H1 (cell line): Measurements from ENCODE around the gene BSPRY. TPM values are rescaled to one million over a fixed set of nuclear protein-coding genes. Genes with fewer than 3 reads are reported as not detected.

Experiments
- CTCF ChIA-PET: fragments of 300-600 bp; sonication (Branson Sonifier 250); formaldehyde crosslinking; loops from one replicate; lab custom pipeline; 2021; ENCODE audit not compliant: partially characterized antibody; lab: Charles Lee
- POLR2A ChIA-PET: fragments of 300-600 bp; sonication (Branson Sonifier 250); formaldehyde crosslinking; loops from one replicate; lab custom pipeline; 2021; ENCODE audit warnings: inconsistent platforms; ENCODE audit not compliant: partially characterized antibody; lab: Charles Lee
- DNase-seq, 2 experiments: peaks; one replicate each; pipeline versions ENCODE4 v3.0.0 to v3.0.0-alpha.2; 2010 to 2022; ENCODE audit warnings: low spot score in 2 of 2, low read depth in 1 of 2, mixed read lengths in 1 of 2
- FAIRE-seq: peaks from 2 replicates; lab custom pipeline; 2011; peaks lifted over from hg19 to GRCh38; lab: Jason Lieb, UNC
- H2AFZ ChIP-seq: 2 replicates; pipeline ENCODE4 v1.8.1; 2012; ENCODE audit warnings: low read length, inconsistent platforms
- H2AK5ac ChIP-seq: 2 replicates; pipeline ENCODE4 v1.6.1; 2013; ENCODE audit warnings: low read depth, low read length
- H2BK120ac ChIP-seq: replicated peaks from 2 replicates; pipeline ENCODE3; 2013; ENCODE audit warnings: low read depth, low read length, inconsistent platforms
- H2BK12ac ChIP-seq: 2 replicates; pipeline ENCODE4 v1.6.1; 2013; ENCODE audit warnings: low read depth, low read length
- H2BK15ac ChIP-seq: 2 replicates; pipeline ENCODE4 v1.6.1; 2013; ENCODE audit warnings: low read length
- H2BK20ac ChIP-seq: 2 replicates; pipeline ENCODE4 v1.6.1; 2013; ENCODE audit warnings: low read length
- H2BK5ac ChIP-seq: 2 replicates; pipeline ENCODE4 v1.6.1; 2013; ENCODE audit warnings: low read depth, low read length
- H3K14ac ChIP-seq: 2 replicates; pipeline ENCODE4 v1.6.1; 2013; ENCODE audit warnings: inconsistent platforms; ENCODE audit not compliant: insufficient read length
- H3K18ac ChIP-seq: 2 replicates; pipeline ENCODE4 v1.6.1; 2013; ENCODE audit warnings: low read length; ENCODE audit errors: extremely low read depth
- H3K23ac ChIP-seq: 2 replicates; pipeline ENCODE4 v1.6.1; 2013; ENCODE audit warnings: inconsistent platforms; ENCODE audit not compliant: insufficient read length
- H3K23me2 ChIP-seq: 2 replicates; pipeline ENCODE4 v1.6.1; 2013; ENCODE audit warnings: low read depth, low read length
- H3K27ac ChIP-seq: 2 replicates; pipeline ENCODE4 v1.6.1; 2011; ENCODE audit warnings: low read depth, low read length, inconsistent platforms
- H3K27me3 ChIP-seq, 4 experiments: replicated peaks in 1 of 4; 1 replicate in 1 of 4; 2 replicates in 3 of 4; pipeline versions ENCODE4 v1.6.1 to v1.8.1; 2011 to 2013; ENCODE audit warnings: low read length in 3 of 4, mild to moderate bottlenecking in 3 of 4, inconsistent platforms in 2 of 4, mixed read lengths in 2 of 4, moderate library complexity in 1 of 4; ENCODE audit not compliant: control insufficient read depth in 3 of 4, insufficient read depth in 3 of 4; ENCODE audit errors: extremely low read depth in 1 of 4
- H3K36me3 ChIP-seq, 4 experiments: 2 replicates each; pipeline versions ENCODE4 v1.6.1 to v1.8.1; 2011 to 2013; ENCODE audit warnings: mild to moderate bottlenecking in 4 of 4, low read length in 3 of 4, moderate library complexity in 2 of 4, control low read depth in 1 of 4, inconsistent platforms in 1 of 4; ENCODE audit not compliant: insufficient read depth in 4 of 4, control insufficient read depth in 2 of 4
- H3K4ac ChIP-seq: replicated peaks from 2 replicates; pipeline ENCODE3; 2013; ENCODE audit warnings: low read length, low read depth, mixed read lengths, inconsistent platforms; ENCODE audit not compliant: insufficient read length
- H3K4me1 ChIP-seq, 4 experiments: replicated peaks in 1 of 4; 1 replicate in 1 of 4; 2 replicates in 3 of 4; pipeline versions ENCODE4 v1.6.1 to v1.8.1; 2011 to 2013; ENCODE audit warnings: low read length in 3 of 4, inconsistent platforms in 2 of 4, mixed read lengths in 1 of 4; ENCODE audit not compliant: insufficient read depth in 4 of 4, control insufficient read depth in 3 of 4
- H3K4me2 ChIP-seq, 2 experiments: 2 replicates each; pipeline versions ENCODE4 v1.6.1 to v1.8.1; 2011 to 2013; ENCODE audit warnings: low read depth in 2 of 2, low read length in 2 of 2, control low read depth in 1 of 2, inconsistent platforms in 1 of 2, mild to moderate bottlenecking in 1 of 2; ENCODE audit not compliant: insufficient read depth in 1 of 2
- H3K4me3 ChIP-seq, 4 experiments: fragments of 200-600, 300-600 bp in 1 of 4; sonication (generic), shearing (Covaris generic), sonication (Bioruptor Twin) in 1 of 4; 2 replicates each; pipeline versions ENCODE4 v1.5.1 to v1.8.1; 2011 to 2016; ENCODE audit warnings: low read length in 4 of 4, low read depth in 3 of 4, control low read depth in 2 of 4, inconsistent platforms in 2 of 4, mild to moderate bottlenecking in 2 of 4, mixed read lengths in 1 of 4, moderate library complexity in 1 of 4; ENCODE audit not compliant: insufficient read depth in 2 of 4; ENCODE audit errors: extremely low read depth in 1 of 4
- H3K56ac ChIP-seq: replicated peaks from 2 replicates; pipeline ENCODE3; 2013; ENCODE audit warnings: low read depth, mild to moderate bottlenecking, mixed read lengths, low read length, inconsistent platforms; ENCODE audit not compliant: insufficient read length
- H3K79me1 ChIP-seq: 2 replicates; pipeline ENCODE4 v1.6.1; 2013; ENCODE audit warnings: low read depth, low read length, control low read depth
- H3K79me2 ChIP-seq, 2 experiments: 2 replicates each; pipeline versions ENCODE4 v1.6.1 to v1.8.1; 2012 to 2013; ENCODE audit warnings: low read length in 2 of 2, mild to moderate bottlenecking in 2 of 2, inconsistent platforms in 1 of 2; ENCODE audit not compliant: insufficient read depth in 2 of 2, control insufficient read depth in 1 of 2
- H3K9ac ChIP-seq, 4 experiments: replicated peaks in 1 of 4; 1 replicate in 1 of 4; 2 replicates in 3 of 4; pipeline versions ENCODE4 v1.6.1 to v1.8.1; 2011 to 2013; ENCODE audit warnings: low read depth in 3 of 4, low read length in 3 of 4, control low read depth in 2 of 4, mild to moderate bottlenecking in 2 of 4, moderate library complexity in 2 of 4, inconsistent platforms in 1 of 4; ENCODE audit errors: extremely low read depth in 1 of 4
- H3K9me3 ChIP-seq, 2 experiments: 2 replicates each; pipeline versions ENCODE4 v1.6.1 to v1.8.1; 2012 to 2013; ENCODE audit warnings: mild to moderate bottlenecking in 2 of 2, moderate library complexity in 2 of 2, control low read depth in 1 of 2, inconsistent platforms in 1 of 2, low read depth in 1 of 2, low read length in 1 of 2, mixed read lengths in 1 of 2; ENCODE audit not compliant: insufficient read depth in 2 of 2
- H4K20me1 ChIP-seq, 2 experiments: replicated peaks in 1 of 2; 2 replicates each; pipeline versions ENCODE3 to v1.8.1; 2011 to 2013; ENCODE audit warnings: inconsistent platforms in 2 of 2, low read length in 2 of 2, mild to moderate bottlenecking in 1 of 2; ENCODE audit not compliant: insufficient read depth in 2 of 2, control insufficient read depth in 1 of 2
- H4K5ac ChIP-seq: 2 replicates; pipeline ENCODE4 v1.6.1; 2013; ENCODE audit warnings: low read length, low read depth, mixed read lengths, inconsistent platforms; ENCODE audit not compliant: insufficient read length
- H4K8ac ChIP-seq: 2 replicates; pipeline ENCODE4 v1.8.0; 2013; ENCODE audit warnings: mild to moderate bottlenecking, moderate library complexity, low read length, inconsistent platforms; ENCODE audit not compliant: insufficient read depth; ENCODE audit errors: extremely low read depth
- H4K91ac ChIP-seq: replicated peaks from 2 replicates; pipeline ENCODE3; 2013; ENCODE audit warnings: low read length, mixed read lengths, inconsistent platforms; ENCODE audit not compliant: insufficient read length
- EZH2 ChIP-seq: fragments of 200-600 bp; sonication (generic); IDR thresholded peaks from 2 replicates; pipeline ENCODE4 v1.7.1; 2012; ENCODE audit warnings: low read depth, mild to moderate bottlenecking, moderate library complexity, low read length, inconsistent platforms; ENCODE audit not compliant: severe bottlenecking
- TEAD4 ChIP-seq: IDR thresholded peaks from 2 replicates; pipeline ENCODE4 v1.6.1; 2012; ENCODE audit warnings: low read depth, low read length, inconsistent platforms, mixed read lengths
- WGBS, 2 experiments: shearing (Covaris generic) in 1 of 2; methylation state at CpG; one replicate each; pipeline versions ENCODE4 v1.1.6 to v1.1.7; 2013 to 2015; ENCODE audit warnings: low lambda C conversion rate in 2 of 2, mixed read lengths in 2 of 2, inconsistent platforms in 1 of 2, low coverage in 1 of 2, missing lambda C conversion rate in 1 of 2; ENCODE audit not compliant: insufficient replicate concordance in 2 of 2, insufficient coverage in 1 of 2, insufficient read length in 1 of 2; ENCODE audit errors: extremely low coverage in 1 of 2, missing lambda C conversion rate in 1 of 2; 5-methylcytosine and 5-hydroxymethylcytosine counted together
- polyA plus RNA-seq, 7 experiments: library from polyadenylated mRNA; depleted of rRNA in 3 of 7; stranded (reverse) in 5 of 7; unstranded in 2 of 7; fragments of >200 nt in 5 of 7; fragments of 200-250 nt in 2 of 7; gene quantifications; 1 replicate in 5 of 7; 2 replicates in 1 of 7; 4 replicates in 1 of 7; pipeline versions ENCODE4 v1.2.1 to v1.2.3, GENCODE V29; 2011 to 2013; ENCODE audit warnings: missing spikeins in 2 of 7, mixed read lengths in 2 of 7
- total RNA-seq: library from RNA; stranded (reverse); fragmentation: NEBNext Ultra II Directional; extraction: Animal tissue kit (Norgen Biotek cat#: 25700); gene quantifications from 2 replicates; pipeline ENCODE4 v1.2.1, GENCODE V29; 2021

Gene BSPRY
- total and polyA plus RNA-seq, 2 of the 8 experiments (the other 6 are each of a cell fraction or from before 2014, with no cell fraction given) = 5.5 to 10.9 TPM

- Histone ChIP-seq H3K4me3 (no peak overlapping the region), H2AFZ (no peak overlapping the region), H4K20me1 (no peaks in the 10 kb centered on the region), H2BK5ac (no peak overlapping the region), H2BK20ac (no peak overlapping the region), H3K23ac (no peak overlapping the region), H2BK12ac (no peak overlapping the region), H3K4me1 (peaks cover 3 to 5% (median 4%) of the 10 kb centered on the region in 4 experiments), H3K4ac (no peak overlapping the region), H2BK120ac (no peak overlapping the region), H3K36me3 (no peaks in the 10 kb centered on the region), H2BK15ac (no peak overlapping the region), H3K9ac (no peak overlapping the region), H4K5ac (no peak overlapping the region), H3K4me2 (no peak overlapping the region), H3K23me2 (peaks cover 14% of the 10 kb centered on the region), H3K56ac (no peak overlapping the region), H3K9me3 (no peaks in the 10 kb centered on the region), H4K91ac (no peak overlapping the region), H3K14ac (no peak overlapping the region), H4K8ac (no peak overlapping the region), H3K18ac (no peak overlapping the region), H3K27ac (no peak overlapping the region), H2AK5ac (no peak overlapping the region), H3K27me3 (peaks cover 0 to 10% (median 5%) of the 10 kb centered on the region in 4 experiments; a peak in 5 of 7 replicates), H3K79me2 (no peaks in the 10 kb centered on the region), H3K79me1 (no peaks in the 10 kb centered on the region)
- WGBS, 2 experiments = 91% methylated on average over 2 of the region's 2 CpGs; no CpG with 5 or more reads in 1 of the 2 experiments
- FAIRE-seq (no peak), DNase-seq (no peak)
- TF ChIP-seq EZH2 (no peak), TEAD4 (no peak)
- POLR2A ChIA-PET = interaction anchor here (0.6 kb wide), 1 partner anchor 12 kb away, joined by 4 read pairs; no protein-coding TSS in a partner anchor
- CTCF ChIA-PET = interaction anchor here (0.7 to 1.8 kb wide), 4 partner anchors 26 to 70 kb away, joined by 3 to 4 read pairs (median 3); partner anchors contain the start of gene CDC26
Measured at GRCh38 chr9:113345190-113345589, 4.2 kb upstream of the BSPRY start.
